IMR-90 (cell line): ENCODE measurements around the gene DCHS2.

Experiments
- CTCF ChIP-seq: conservative IDR thresholded peaks from 2 replicates; pipeline ENCODE4 v1.5.1; 2012; ENCODE audit warnings: mild to moderate bottlenecking, low read depth, low read length, improper control_type of control experiment
- FOS ChIP-seq: fragments of 150-350 bp; IDR thresholded peaks from 2 replicates; pipeline ENCODE4 v1.6.1; 2016; ENCODE audit warnings: low read depth, low read length

GRCh38 chr4:154230091-154230490 is 261.5 kb downstream of the DCHS2 start:
- no peak for TF ChIP-seq CTCF
- no peak for TF ChIP-seq FOS
